Measurements from ENCODE around the gene CDC6.

CDC6 gene

GRCh38 chr17:40328386-40328766 lies 40.7 kb downstream of the CDC6 start:
- H3K9ac ChIP-seq (ENCODE audit: low read depth in 1 of 2, low read length in 2 of 2): peak overlapping the region in 1 of 2 donors; percentile 7
- peaks cover 72 to 75% of the 10 kb centered on the region in 2 donors for H3K4me1 ChIP-seq (ENCODE audit: control insufficient read depth in 2 of 2, insufficient read depth in 2 of 2, low read length in 2 of 2)
- H3K27ac ChIP-seq (ENCODE audit: low read depth in 2 of 2, low read length in 2 of 2): peak overlapping the region in 1 of 2 donors; percentile 79

GRCh38 chr17:40329839-40330794 lies 42.4 kb downstream of the CDC6 start:
- peak overlapping the region in 1 of 2 donors; percentile 76 for H3K27ac ChIP-seq (ENCODE audit: low read depth in 2 of 2, low read length in 2 of 2)

More at GRCh38 chr17:40328386-40328766, 40.7 kb downstream of the CDC6 start:
- H3K27me3 ChIP-seq (ENCODE audit: control insufficient read depth in 2 of 2, insufficient read depth in 2 of 2, low read length in 2 of 2): no peaks in the 10 kb centered on the region
- no peak overlapping the region for H3K4me3 ChIP-seq (ENCODE audit: low read length in 2 of 2)
- no peaks in the 10 kb centered on the region for H3K9me3 ChIP-seq (ENCODE audit: control insufficient read depth in 2 of 2, low read length in 2 of 2)
- H3K36me3 ChIP-seq (ENCODE audit: control insufficient read depth in 2 of 2, insufficient read depth in 2 of 2, low read length in 2 of 2): peaks cover 0 to 1% of the 10 kb centered on the region in 2 donors

GRCh38 chr17:40330850-40331470 lies 43.3 kb downstream of the CDC6 start:
- Histone ChIP-seq H3K9me3 (ENCODE audit: control insufficient read depth in 2 of 2, low read length in 2 of 2) (no peaks in the 10 kb centered on the region), H3K4me1 (ENCODE audit: control insufficient read depth in 2 of 2, insufficient read depth in 2 of 2, low read length in 2 of 2) (peaks cover 63 to 66% of the 10 kb centered on the region in 2 donors), H3K9ac (ENCODE audit: low read depth in 1 of 2, low read length in 2 of 2) (no peak overlapping the region), H3K4me3 (ENCODE audit: low read length in 2 of 2) (peak overlapping the region in 1 of 2 donors; percentile 7), H3K36me3 (ENCODE audit: control insufficient read depth in 2 of 2, insufficient read depth in 2 of 2, low read length in 2 of 2) (peaks cover 0 to 1% of the 10 kb centered on the region in 2 donors), H3K27me3 (ENCODE audit: control insufficient read depth in 2 of 2, insufficient read depth in 2 of 2, low read length in 2 of 2) (no peaks in the 10 kb centered on the region), H3K27ac (ENCODE audit: low read depth in 2 of 2, low read length in 2 of 2) (peak overlapping the region in 1 of 2 donors; percentile 76)

More at GRCh38 chr17:40329839-40330794, 42.4 kb downstream of the CDC6 start:
- Histone ChIP-seq H3K4me3 (ENCODE audit: low read length in 2 of 2) (peak overlapping the region; percentile 7 to 27), H3K9ac (ENCODE audit: low read depth in 1 of 2, low read length in 2 of 2) (peak overlapping the region; percentile 15 to 23), H3K27me3 (ENCODE audit: control insufficient read depth in 2 of 2, insufficient read depth in 2 of 2, low read length in 2 of 2) (no peaks in the 10 kb centered on the region), H3K36me3 (ENCODE audit: control insufficient read depth in 2 of 2, insufficient read depth in 2 of 2, low read length in 2 of 2) (peaks cover 0 to 1% of the 10 kb centered on the region in 2 donors), H3K9me3 (ENCODE audit: control insufficient read depth in 2 of 2, low read length in 2 of 2) (no peaks in the 10 kb centered on the region), H3K4me1 (ENCODE audit: control insufficient read depth in 2 of 2, insufficient read depth in 2 of 2, low read length in 2 of 2) (peaks cover 70 to 71% of the 10 kb centered on the region in 2 donors)

- Histone ChIP-seq H3K36me3 (ENCODE audit: control insufficient read depth in 2 of 2, insufficient read depth in 2 of 2, low read length in 2 of 2) (peaks cover 0 to 1% of the 10 kb centered on the region in 2 donors), H3K4me1 (ENCODE audit: control insufficient read depth in 2 of 2, insufficient read depth in 2 of 2, low read length in 2 of 2) (peaks cover 52 to 57% of the 10 kb centered on the region in 2 donors), H3K4me3 (ENCODE audit: low read length in 2 of 2) (peak overlapping the region in 1 of 2 donors; percentile 26), H3K9me3 (ENCODE audit: control insufficient read depth in 2 of 2, low read length in 2 of 2) (no peaks in the 10 kb centered on the region), H3K9ac (ENCODE audit: low read depth in 1 of 2, low read length in 2 of 2) (peak overlapping the region in 1 of 2 donors; percentile 6), H3K27ac (ENCODE audit: low read depth in 2 of 2, low read length in 2 of 2) (peak overlapping the region; percentile 60 to 76), H3K27me3 (ENCODE audit: control insufficient read depth in 2 of 2, insufficient read depth in 2 of 2, low read length in 2 of 2) (no peaks in the 10 kb centered on the region)
These were observed 44.3 kb downstream of the CDC6 start for GRCh38 chr17:40331743-40332641.

DNA sequence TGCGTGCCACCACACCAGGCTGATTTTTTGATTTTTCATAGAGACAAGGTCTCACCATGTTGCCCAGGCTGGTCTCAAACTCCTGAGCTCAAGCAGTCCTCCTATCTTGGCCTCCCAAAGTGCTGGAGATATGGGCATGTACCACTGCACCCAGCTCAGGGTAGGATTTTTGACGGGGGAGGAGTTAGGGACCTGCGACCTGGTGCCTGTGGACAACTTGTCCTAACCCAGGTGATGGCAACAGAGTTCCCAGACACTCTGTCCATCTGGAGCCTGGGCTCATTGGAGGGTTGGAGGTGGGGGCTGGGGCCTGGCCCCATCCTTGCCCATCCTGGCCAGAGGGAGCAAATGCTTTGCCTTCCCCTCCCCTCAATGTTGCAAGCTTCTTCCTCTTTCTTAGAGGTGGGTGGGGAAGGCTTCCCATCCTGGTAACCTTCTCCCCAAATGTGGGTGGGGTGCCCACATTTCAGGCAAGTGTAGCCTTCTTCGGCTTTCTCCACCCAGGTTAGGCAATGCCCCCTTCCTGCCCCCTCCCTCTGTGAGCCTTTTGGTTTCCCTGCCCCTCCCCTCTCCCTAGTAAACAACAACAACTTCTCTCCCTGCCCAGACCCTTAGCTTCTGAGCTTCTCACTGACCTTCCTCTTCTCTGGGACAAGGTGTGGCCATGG lies 46.2 kb downstream of the CDC6 start:
- Histone ChIP-seq H3K9ac (ENCODE audit: low read depth in 1 of 2, low read length in 2 of 2) (peak overlapping the region in 1 of 2 donors; percentile 41), H3K36me3 (ENCODE audit: control insufficient read depth in 2 of 2, insufficient read depth in 2 of 2, low read length in 2 of 2) (peaks cover 0 to 4% of the 10 kb centered on the region in 2 donors), H3K27ac (ENCODE audit: low read depth in 2 of 2, low read length in 2 of 2) (peak overlapping the region in 1 of 2 donors; percentile 54)

GRCh38 chr17:40335620-40336019 lies 47.9 kb downstream of the CDC6 start:
- Histone ChIP-seq H3K27ac (ENCODE audit: low read depth in 2 of 2, low read length in 2 of 2) (no peak overlapping the region), H3K4me1 (ENCODE audit: control insufficient read depth in 2 of 2, insufficient read depth in 2 of 2, low read length in 2 of 2) (peaks cover 33 to 42% of the 10 kb centered on the region in 2 donors)

More for the DNA sequence above, 46.2 kb downstream of the CDC6 start:
- no peak overlapping the region for H3K4me3 ChIP-seq (ENCODE audit: low read length in 2 of 2)
- H3K4me1 ChIP-seq (ENCODE audit: control insufficient read depth in 2 of 2, insufficient read depth in 2 of 2, low read length in 2 of 2): peaks cover 42 to 45% of the 10 kb centered on the region in 2 donors
- no peaks in the 10 kb centered on the region for H3K9me3 ChIP-seq (ENCODE audit: control insufficient read depth in 2 of 2, low read length in 2 of 2)
- no peaks in the 10 kb centered on the region for H3K27me3 ChIP-seq (ENCODE audit: control insufficient read depth in 2 of 2, insufficient read depth in 2 of 2, low read length in 2 of 2)

GRCh38 chr17:40337351-40337750 lies 49.7 kb downstream of the CDC6 start:
- Histone ChIP-seq H3K36me3 (ENCODE audit: control insufficient read depth in 2 of 2, insufficient read depth in 2 of 2, low read length in 2 of 2) (peaks cover 0 to 4% of the 10 kb centered on the region in 2 donors), H3K4me1 (ENCODE audit: control insufficient read depth in 2 of 2, insufficient read depth in 2 of 2, low read length in 2 of 2) (peaks cover 24 to 32% of the 10 kb centered on the region in 2 donors), H3K9ac (ENCODE audit: low read depth in 1 of 2, low read length in 2 of 2) (no peak overlapping the region), H3K27me3 (ENCODE audit: control insufficient read depth in 2 of 2, insufficient read depth in 2 of 2, low read length in 2 of 2) (no peaks in the 10 kb centered on the region), H3K9me3 (ENCODE audit: control insufficient read depth in 2 of 2, low read length in 2 of 2) (no peaks in the 10 kb centered on the region), H3K27ac (ENCODE audit: low read depth in 2 of 2, low read length in 2 of 2) (no peak overlapping the region), H3K4me3 (ENCODE audit: low read length in 2 of 2) (no peak overlapping the region)

More at GRCh38 chr17:40335620-40336019, 47.9 kb downstream of the CDC6 start:
- Histone ChIP-seq H3K4me3 (ENCODE audit: low read length in 2 of 2) (no peak overlapping the region), H3K9me3 (ENCODE audit: control insufficient read depth in 2 of 2, low read length in 2 of 2) (no peaks in the 10 kb centered on the region), H3K36me3 (ENCODE audit: control insufficient read depth in 2 of 2, insufficient read depth in 2 of 2, low read length in 2 of 2) (peaks cover 0 to 4% of the 10 kb centered on the region in 2 donors), H3K27me3 (ENCODE audit: control insufficient read depth in 2 of 2, insufficient read depth in 2 of 2, low read length in 2 of 2) (no peaks in the 10 kb centered on the region), H3K9ac (ENCODE audit: low read depth in 1 of 2, low read length in 2 of 2) (no peak overlapping the region)

DNA sequence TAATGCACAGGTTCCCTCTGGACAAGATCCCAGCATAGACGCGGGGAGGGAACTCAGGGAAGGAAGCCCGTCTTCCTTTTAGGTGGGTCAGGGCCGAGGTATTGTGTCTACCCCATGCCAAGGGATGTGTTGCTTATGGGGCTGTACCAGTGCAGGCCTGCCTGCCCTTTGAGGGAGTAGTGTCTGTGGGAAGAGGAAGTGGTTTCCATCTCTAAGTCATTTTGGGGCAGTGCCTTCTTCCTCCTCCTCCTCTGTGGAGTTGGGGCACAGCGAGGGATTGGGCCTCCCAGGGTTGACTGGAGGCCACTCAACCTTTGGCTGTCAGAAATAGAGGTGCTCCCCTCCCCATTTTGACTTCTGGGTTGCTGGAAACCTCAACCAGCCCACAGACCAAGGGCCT lies 50.4 kb downstream of the CDC6 start:
- H3K9me3 ChIP-seq (ENCODE audit: control insufficient read depth in 2 of 2, low read length in 2 of 2): no peaks in the 10 kb centered on the region
- peaks cover 0 to 4% of the 10 kb centered on the region in 2 donors for H3K36me3 ChIP-seq (ENCODE audit: control insufficient read depth in 2 of 2, insufficient read depth in 2 of 2, low read length in 2 of 2)
- peaks cover 23 to 31% of the 10 kb centered on the region in 2 donors for H3K4me1 ChIP-seq (ENCODE audit: control insufficient read depth in 2 of 2, insufficient read depth in 2 of 2, low read length in 2 of 2)
- H3K9ac ChIP-seq (ENCODE audit: low read depth in 1 of 2, low read length in 2 of 2): no peak overlapping the region
- no peaks in the 10 kb centered on the region for H3K27me3 ChIP-seq (ENCODE audit: control insufficient read depth in 2 of 2, insufficient read depth in 2 of 2, low read length in 2 of 2)
- H3K27ac ChIP-seq (ENCODE audit: low read depth in 2 of 2, low read length in 2 of 2): no peak overlapping the region
- no peak overlapping the region for H3K4me3 ChIP-seq (ENCODE audit: low read length in 2 of 2)
